Progenitor cell of endocrine pancreas (in vitro differentiated cells): ENCODE measurements around the gene CYFIP1. TPM values are rescaled to one million over a fixed set of nuclear protein-coding genes. Genes with fewer than 3 reads are reported as not detected.

ENCODE experiments used
- DNase-seq: peaks from one replicate; pipeline ENCODE4 v3.0.0; 2021; ENCODE audit warnings: low spot score; ENCODE audit not compliant: unreplicated experiment
- H3K27ac Mint-ChIP-seq: 2 replicates; pipeline ENCODE4 v1.8.0; 2021; ENCODE audit warnings: mild to moderate bottlenecking, moderate library complexity, mixed read lengths
- H3K27me3 Mint-ChIP-seq: 2 replicates; pipeline ENCODE4 v1.8.0; 2021; ENCODE audit warnings: mixed read lengths
- H3K36me3 Mint-ChIP-seq: 2 replicates; pipeline ENCODE4 v1.8.0; 2022; ENCODE audit warnings: mixed read lengths; ENCODE audit not compliant: insufficient read depth
- H3K4me1 Mint-ChIP-seq: 2 replicates; pipeline ENCODE4 v1.8.0; 2021; ENCODE audit warnings: low read depth, mixed read lengths
- H3K4me3 Mint-ChIP-seq: 2 replicates; pipeline ENCODE4 v1.8.0; 2021; ENCODE audit warnings: low read depth, mild to moderate bottlenecking, moderate library complexity, mixed read lengths
- H3K9me3 Mint-ChIP-seq: 2 replicates; pipeline ENCODE4 v1.8.0; 2021; ENCODE audit warnings: low read depth, mixed read lengths
- CTCF ChIP-seq: fragments of 200-600 bp; sonication (generic); IDR thresholded peaks from one replicate; pipeline ENCODE4 v1.5.0; 2021; ENCODE audit warnings: antibody characterized with exemption, mild to moderate bottlenecking; ENCODE audit not compliant: unreplicated experiment
- total RNA-seq: library from RNA; stranded (reverse); gene quantifications from 2 replicates; pipeline ENCODE4 v1.2.1, GENCODE V29; 2021

The CYFIP1 gene
- total RNA-seq, 1 donor from 2014 or later, result 175 TPM

GRCh38 chr15:22892333-22892732, 87.8 kb downstream of the CYFIP1 start:
- Mint-ChIP-seq H3K27ac (peak overlapping the region; percentile 2), H3K36me3 (peaks cover 25% of the 10 kb centered on the region), H3K27me3 (no peaks in the 10 kb centered on the region), H3K4me1 (peaks cover 4% of the 10 kb centered on the region), H3K4me3 (no peak overlapping the region), H3K9me3 (no peaks in the 10 kb centered on the region)
- no peak for TF ChIP-seq CTCF
- DNase-seq, result no peak

DNA sequence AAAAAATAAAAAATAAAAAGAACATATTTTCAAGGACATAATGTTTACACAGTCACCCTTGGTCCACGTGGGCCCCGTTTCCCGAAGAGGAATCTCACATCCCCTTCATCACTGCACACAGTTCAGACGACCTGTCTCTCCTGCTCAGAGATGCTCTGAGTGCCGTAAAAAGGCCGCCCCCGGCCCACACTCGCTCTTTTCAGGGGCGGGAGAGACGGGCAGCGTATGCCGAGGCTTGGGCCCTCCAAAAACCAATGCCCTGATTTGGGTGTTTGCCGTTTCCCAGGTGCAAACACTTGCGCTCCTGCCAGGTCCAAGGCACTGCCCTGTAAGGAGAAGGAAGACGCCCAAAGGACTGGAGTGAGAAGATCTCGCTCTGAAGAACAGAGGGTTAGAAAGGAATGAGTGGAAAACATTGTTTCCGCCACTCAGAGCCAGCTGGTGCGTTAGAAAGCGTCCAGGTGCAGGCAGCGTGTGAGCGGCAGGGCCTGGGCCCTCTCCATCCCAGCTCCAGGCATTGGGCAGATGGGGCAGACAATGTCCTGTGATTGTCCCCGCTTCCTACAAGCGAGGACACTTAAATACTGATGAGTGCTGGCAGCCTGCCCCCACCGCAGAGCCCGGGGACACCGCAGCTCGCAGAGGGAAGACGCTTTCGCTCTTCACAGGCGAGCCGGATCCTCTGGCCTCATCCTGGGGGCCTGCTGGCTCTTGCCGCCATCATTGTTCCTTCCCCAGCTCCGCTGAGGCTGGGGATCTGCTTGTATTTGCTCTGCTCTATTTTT, 88.5 kb downstream of the CYFIP1 start:
- Mint-ChIP-seq H3K36me3 (peaks cover 28% of the 10 kb centered on the region), H3K4me3 (no peak overlapping the region), H3K27ac (no peak overlapping the region), H3K27me3 (no peaks in the 10 kb centered on the region), H3K9me3 (no peaks in the 10 kb centered on the region), H3K4me1 (peaks cover 4% of the 10 kb centered on the region)
- no peak for TF ChIP-seq CTCF
- no peak for DNase-seq

DNA sequence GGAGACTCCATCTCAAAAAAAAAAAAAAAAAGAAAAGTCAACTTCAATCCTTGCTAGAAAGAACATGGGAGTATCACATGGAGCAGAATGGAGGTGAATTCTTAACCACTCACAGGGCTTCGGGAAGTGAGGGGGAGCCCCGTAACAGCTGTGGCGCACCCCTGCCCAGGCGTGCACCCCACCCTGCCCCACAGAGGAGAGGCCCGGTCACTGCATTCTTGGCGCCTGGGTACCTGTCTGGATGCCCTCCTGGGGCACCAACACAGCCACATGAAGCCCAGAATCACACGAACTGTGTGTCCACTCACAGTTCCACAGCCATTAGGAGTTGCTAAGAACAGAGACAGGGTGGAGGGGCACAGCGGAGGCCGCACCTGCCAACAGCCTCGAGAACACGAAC, 89.9 kb downstream of the CYFIP1 start:
- Mint-ChIP-seq H3K27ac (no peak overlapping the region), H3K27me3 (no peaks in the 10 kb centered on the region), H3K4me3 (no peak overlapping the region), H3K9me3 (no peaks in the 10 kb centered on the region), H3K36me3 (peaks cover 29% of the 10 kb centered on the region), H3K4me1 (peaks cover 4% of the 10 kb centered on the region)
- DNase-seq, result no peak
- TF ChIP-seq CTCF, result no peak

- no peak overlapping the region for H3K27ac Mint-ChIP-seq
- peaks cover 6% of the 10 kb centered on the region for H3K4me1 Mint-ChIP-seq
- H3K36me3 Mint-ChIP-seq, result peaks cover 31% of the 10 kb centered on the region
- no peak for DNase-seq
- H3K27me3 Mint-ChIP-seq, result no peaks in the 10 kb centered on the region
- no peaks in the 10 kb centered on the region for H3K9me3 Mint-ChIP-seq
- no peak for TF ChIP-seq CTCF
- no peak overlapping the region for H3K4me3 Mint-ChIP-seq
Measured at GRCh38 chr15:22889146-22889818, 90.9 kb downstream of the CYFIP1 start.

- no peak for DNase-seq
- peaks cover 6% of the 10 kb centered on the region for H3K4me1 Mint-ChIP-seq
- no peaks in the 10 kb centered on the region for H3K27me3 Mint-ChIP-seq
- H3K36me3 Mint-ChIP-seq, result peaks cover 26% of the 10 kb centered on the region
- no peak for TF ChIP-seq CTCF
- H3K4me3 Mint-ChIP-seq, result no peak overlapping the region
- H3K9me3 Mint-ChIP-seq, result no peaks in the 10 kb centered on the region
- H3K27ac Mint-ChIP-seq, result no peak overlapping the region
Measured at GRCh38 chr15:22888120-22888859, 91.9 kb downstream of the CYFIP1 start.
